Tibial nerve (tissue), 4 donors: ENCODE results near the gene SLC22A5. TPM values are rescaled to one million over a fixed set of nuclear protein-coding genes. Genes with fewer than 3 reads are reported as not detected.

Experiments used
- DNase-seq, 2 donors: peaks; one replicate each; pipeline ENCODE4 v3.0.0-alpha.2; 2019; ENCODE audit warnings: low spot score in 2 of 2
- H3K27ac ChIP-seq, 4 donors: fragments of 200-600 bp; sonication (generic) in 3 of 4; one replicate each; pipeline ENCODE4 v1.5.1; 2017 to 2019; ENCODE audit warnings: mild to moderate bottlenecking in 1 of 4
- H3K27me3 ChIP-seq, 2 donors: fragments of 200-600 bp; sonication (generic) in 1 of 2; one replicate each; pipeline versions ENCODE4 v1.5.1 to v1.6.0; 2017 to 2019
- H3K36me3 ChIP-seq, 3 donors: fragments of 200-600 bp; sonication (generic); one replicate each; pipeline ENCODE4 v1.5.1; 2018 to 2019
- H3K4me1 ChIP-seq, 4 donors: fragments of 200-600 bp; sonication (generic) in 3 of 4; one replicate each; pipeline ENCODE4 v1.5.1; 2017 to 2019
- H3K4me3 ChIP-seq, 4 donors: fragments of 200-600 bp; sonication (generic) in 3 of 4; one replicate each; pipeline ENCODE4 v1.5.1; 2017 to 2019; ENCODE audit warnings: mild to moderate bottlenecking in 1 of 4, moderate library complexity in 1 of 4
- H3K9me3 ChIP-seq, 4 donors: fragments of 200-600 bp; sonication (generic) in 3 of 4; one replicate each; pipeline ENCODE4 v1.5.1; 2017 to 2019
- CTCF ChIP-seq, 5 experiments: fragments of 200-600 bp in 3 of 5; fragments of 450-650 bp in 2 of 5; sonication (generic) in 3 of 5; IDR thresholded peaks; one replicate each; pipeline ENCODE4 v1.5.1; 2016 to 2019; ENCODE audit warnings: antibody characterized with exemption in 5 of 5, mild to moderate bottlenecking in 3 of 5, moderate library complexity in 2 of 5
- EP300 ChIP-seq, 2 donors: sonication (generic); formaldehyde crosslinking; IDR thresholded peaks; one replicate each; pipeline ENCODE4 v1.6.1; 2017; ENCODE audit warnings: antibody characterized with exemption in 2 of 2, mild to moderate bottlenecking in 1 of 2
- POLR2A ChIP-seq, 2 donors: fragments of 450-650 bp; IDR thresholded peaks; one replicate each; pipeline ENCODE4 v1.6.1; 2017; ENCODE audit warnings: antibody characterized with exemption in 2 of 2, mild to moderate bottlenecking in 2 of 2, moderate library complexity in 2 of 2
- WGBS, 2 donors: methylation state at CpG; one replicate each; pipeline ENCODE4 v1.1.5; 2018; 5-methylcytosine and 5-hydroxymethylcytosine counted together
- total RNA-seq, 4 donors: library from RNA; depleted of rRNA; stranded (reverse); fragments of >200 nt; gene quantifications; one replicate each; pipeline ENCODE4 v1.1.0, GENCODE V29; 2016

The SLC22A5 gene
- total RNA-seq, 4 donors from 2014 or later = 11.3 to 19.0 (median 16.3) TPM

DNA sequence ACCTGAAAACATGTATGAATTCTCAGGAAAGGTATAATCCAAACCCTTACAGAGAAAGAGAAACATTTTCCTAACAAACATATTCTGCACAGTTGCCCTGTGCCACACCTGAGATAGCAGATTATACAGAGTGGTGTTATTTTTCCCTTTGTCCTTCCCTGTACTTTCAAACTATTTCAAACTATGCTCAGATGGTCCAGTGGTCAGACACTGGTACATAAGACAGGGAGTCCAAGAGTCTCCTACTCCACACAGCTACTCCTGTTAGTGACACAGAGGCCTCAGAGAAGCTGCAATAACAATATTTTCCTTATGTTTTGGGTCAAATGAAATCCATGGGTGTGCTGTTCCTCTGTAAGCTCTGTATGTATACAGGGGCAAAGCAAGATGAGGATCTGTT lies 30.0 kb upstream of the SLC22A5 start:
- no peak for DNase-seq
- H3K4me3 ChIP-seq = no peak overlapping the region
- no peaks in the 10 kb centered on the region for H3K9me3 ChIP-seq
- H3K27ac ChIP-seq = no peak overlapping the region
- no peaks in the 10 kb centered on the region for H3K4me1 ChIP-seq
- no peak for TF ChIP-seq POLR2A (IDR thresholded peaks at IDR 0.05)
- no peak for TF ChIP-seq CTCF (IDR thresholded peaks at IDR 0.05)
- no peak for TF ChIP-seq EP300 (IDR thresholded peaks at IDR 0.05)
- no peaks in the 10 kb centered on the region for H3K27me3 ChIP-seq
- peaks cover 0 to 47% (median 0%) of the 10 kb centered on the region in 3 donors for H3K36me3 ChIP-seq

DNA sequence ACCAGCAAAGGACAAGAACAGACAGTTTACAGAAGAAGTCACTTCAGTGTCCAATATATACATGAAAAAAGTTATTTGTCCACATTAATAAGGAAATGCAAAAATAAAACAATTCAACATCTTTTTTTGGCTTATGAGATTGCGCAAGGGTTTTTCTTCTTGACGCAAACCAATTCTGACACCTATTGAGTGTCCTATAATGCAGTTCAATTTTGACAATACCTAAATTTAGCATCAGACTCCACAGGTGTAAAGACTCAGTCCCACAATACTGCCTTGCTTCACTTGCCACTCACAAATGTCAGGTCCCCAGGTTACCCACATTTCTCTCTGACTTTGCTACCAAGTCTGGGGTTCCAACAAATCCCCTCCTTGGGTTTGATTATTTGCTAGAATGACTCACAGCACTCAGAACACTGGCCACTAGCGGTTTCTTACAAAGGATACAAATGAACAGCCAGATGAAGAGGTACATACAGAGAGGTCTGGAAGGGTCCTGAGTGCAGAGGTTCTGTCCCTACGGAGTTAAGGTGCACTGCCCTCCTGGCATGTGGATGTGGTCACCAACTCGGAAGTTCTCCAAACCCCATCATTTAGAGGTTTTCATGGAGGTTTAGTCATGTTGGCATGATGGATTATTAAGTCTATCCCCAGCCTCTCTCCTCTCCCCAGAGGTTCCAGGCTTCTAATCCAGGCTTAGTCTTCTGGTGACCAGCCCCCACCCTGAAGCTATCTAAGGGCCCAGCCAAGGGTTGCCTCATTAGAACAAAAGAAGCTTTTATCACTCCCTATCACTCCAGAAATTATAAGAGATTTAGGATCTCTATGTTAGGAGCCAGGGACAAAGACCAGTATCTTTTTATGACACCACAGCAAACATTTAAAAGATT lies 27.0 kb upstream of the SLC22A5 start:
- Histone ChIP-seq H3K27ac (no peak overlapping the region), H3K27me3 (no peaks in the 10 kb centered on the region), H3K4me1 (no peaks in the 10 kb centered on the region), H3K9me3 (no peaks in the 10 kb centered on the region), H3K4me3 (no peak overlapping the region), H3K36me3 (peaks cover 0 to 34% (median 0%) of the 10 kb centered on the region in 3 donors)
- WGBS, 2 donors = 64 to 65% methylated on average over 5 of the region's 5 CpGs
- no peak for DNase-seq
- TF ChIP-seq CTCF (IDR thresholded peaks at IDR 0.05) (no peak), EP300 (IDR thresholded peaks at IDR 0.05) (no peak)

GRCh38 chr5:132344775-132345514 lies 24.6 kb upstream of the SLC22A5 start:
- TF ChIP-seq POLR2A (IDR thresholded peaks at IDR 0.05) = no peak
- TF ChIP-seq CTCF (IDR thresholded peaks at IDR 0.05) = no peak
- TF ChIP-seq EP300 (IDR thresholded peaks at IDR 0.05) = no peak
- DNase-seq = no peak
- no peak overlapping the region for H3K4me3 ChIP-seq
- H3K27me3 ChIP-seq = no peaks in the 10 kb centered on the region
- peaks cover 0 to 40% (median 8%) of the 10 kb centered on the region in 3 donors for H3K36me3 ChIP-seq
- WGBS, 2 donors = 72 to 74% methylated on average over 5 of the region's 5 CpGs
- no peak overlapping the region for H3K27ac ChIP-seq
- no peaks in the 10 kb centered on the region for H3K4me1 ChIP-seq
- H3K9me3 ChIP-seq = peaks cover 0 to 9% (median 0%) of the 10 kb centered on the region in 4 donors

DNA sequence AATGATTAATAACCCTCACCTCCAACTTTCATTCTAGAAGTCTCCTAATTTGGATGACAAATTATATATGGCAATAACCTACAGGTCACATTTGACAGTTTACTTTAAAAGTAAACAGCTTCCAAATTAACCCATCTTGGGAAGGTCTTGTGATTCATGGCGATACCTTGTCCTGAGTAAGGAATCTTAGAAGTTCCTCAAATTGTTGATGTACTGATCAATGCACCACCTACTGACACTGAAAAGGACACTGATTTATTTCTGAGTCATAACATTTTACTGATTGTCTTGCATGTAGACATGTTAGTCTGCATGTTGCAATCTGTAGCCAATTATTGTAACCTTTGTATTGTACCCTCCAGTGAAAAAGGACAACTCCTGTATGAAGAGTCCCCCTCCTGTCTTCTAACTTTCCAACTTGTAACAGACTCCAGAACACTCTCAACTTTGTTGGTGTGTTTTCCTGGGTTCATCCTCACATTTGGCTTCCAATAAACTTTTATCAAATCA lies 16.0 kb upstream of the SLC22A5 start:
- DNase-seq = no peak

DNA sequence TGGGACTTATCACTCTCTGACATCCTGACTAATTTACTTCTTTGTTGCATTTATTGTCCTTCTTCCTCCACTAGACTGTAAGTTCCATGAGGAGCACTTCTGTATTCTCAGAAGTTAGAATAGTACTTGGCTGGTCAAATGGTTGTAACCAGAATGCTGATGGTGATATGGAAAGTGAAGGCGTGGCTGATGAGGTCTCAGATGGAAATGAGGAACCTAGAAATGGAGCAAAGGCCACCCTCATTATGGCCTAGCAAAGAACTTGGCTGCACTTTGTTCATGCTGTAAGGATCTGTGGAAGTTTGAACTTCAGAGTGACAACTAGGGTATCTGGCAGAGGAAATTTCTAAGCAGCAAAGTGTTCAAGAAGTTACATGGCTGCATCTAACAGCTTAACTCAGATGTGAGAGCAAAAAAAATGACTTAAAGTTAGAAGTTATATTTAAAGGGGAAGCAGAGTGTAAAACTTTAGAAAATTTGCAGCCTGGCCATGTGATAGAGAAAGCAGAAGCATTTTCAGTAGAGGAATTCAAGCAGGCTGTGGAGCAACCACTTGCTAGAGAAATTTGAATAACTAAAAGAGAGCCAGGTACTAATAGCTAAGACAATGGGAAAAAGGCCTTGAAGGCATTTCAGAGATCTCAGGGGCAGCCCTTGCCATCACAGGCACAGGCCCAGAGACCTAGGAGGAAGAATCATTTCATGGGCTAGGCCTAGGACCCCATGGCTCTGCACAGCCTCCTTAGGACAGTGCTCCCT lies 14.9 kb upstream of the SLC22A5 start:
- H3K9me3 ChIP-seq = peaks cover 0 to 3% (median 0%) of the 10 kb centered on the region in 4 donors
- no peak overlapping the region for H3K27ac ChIP-seq
- H3K4me1 ChIP-seq = no peaks in the 10 kb centered on the region
- no peak for TF ChIP-seq POLR2A (IDR thresholded peaks at IDR 0.05)
- TF ChIP-seq EP300 (IDR thresholded peaks at IDR 0.05) = no peak
- TF ChIP-seq CTCF (IDR thresholded peaks at IDR 0.05) = no peak
- no peak for DNase-seq
- no peaks in the 10 kb centered on the region for H3K27me3 ChIP-seq
- no peak overlapping the region for H3K4me3 ChIP-seq
- WGBS, 2 donors = 82 to 84% methylated on average over 1 of the region's 1 CpG
- peaks cover 0 to 11% (median 0%) of the 10 kb centered on the region in 3 donors for H3K36me3 ChIP-seq

More for the DNA sequence above, 16.0 kb upstream of the SLC22A5 start:
- no peak overlapping the region for H3K27ac ChIP-seq
- H3K4me1 ChIP-seq = no peaks in the 10 kb centered on the region
- no peaks in the 10 kb centered on the region for H3K27me3 ChIP-seq
- 97 to 100% methylated on average over 1 of the region's 1 CpG for WGBS, 2 donors
- TF ChIP-seq EP300 (IDR thresholded peaks at IDR 0.05) (no peak), POLR2A (IDR thresholded peaks at IDR 0.05) (no peak)
- peaks cover 0 to 19% (median 8%) of the 10 kb centered on the region in 3 donors for H3K36me3 ChIP-seq
- H3K4me3 ChIP-seq = no peak overlapping the region
- H3K9me3 ChIP-seq = peaks cover 0 to 9% (median 0%) of the 10 kb centered on the region in 4 donors
